K562 (cell line): ENCODE results near the gene BSPRY. TPM values are rescaled to one million over a fixed set of nuclear protein-coding genes. Genes with fewer than 3 reads are reported as not detected.
A peak's percentile ranks its signal among the peaks of the same experiment; 100 is the strongest.

Experiments
- FOXP1 ChIP-seq: sonication (generic); formaldehyde crosslinking; IDR thresholded peaks from 2 replicates; pipeline ENCODE4 v1.8.0; 2022; ENCODE audit warnings: mild to moderate bottlenecking, missing genetic modification reagents
- KAT7 ChIP-seq: sonication (generic); formaldehyde crosslinking; IDR thresholded peaks from 2 replicates; pipeline ENCODE4 v1.8.0; 2022; ENCODE audit warnings: missing genetic modification reagents, mild to moderate bottlenecking, borderline replicate concordance
- MEF2D ChIP-seq: conservative IDR thresholded peaks from 2 replicates; pipeline ENCODE4 v1.6.1; 2016; ENCODE audit warnings: low read depth, missing genetic modification characterization, missing compliant biosample characterization
- MYC ChIP-seq, 2 experiments: fragments of 250-450 bp in 1 of 2; sonication (Bioruptor Pico) in 1 of 2; IDR thresholded peaks; 2 replicates each; pipeline versions ENCODE4 v1.5.1 to v1.6.1; 2012 to 2021; ENCODE audit warnings: low read depth in 2 of 2, borderline replicate concordance in 1 of 2, improper control_type of control experiment in 1 of 2, low read length in 1 of 2, mild to moderate bottlenecking in 1 of 2, moderate library complexity in 1 of 2
- PHB2 ChIP-seq: fragments of 450-650 bp; IDR thresholded peaks from 2 replicates; pipeline ENCODE4 v1.6.1; 2017; ENCODE audit warnings: low read depth
- SMARCC2 ChIP-seq: fragments of 450-650 bp; IDR thresholded peaks from 2 replicates; pipeline ENCODE4 v1.6.1; 2017; ENCODE audit warnings: antibody characterized with exemption, moderate library complexity, mild to moderate bottlenecking, low read depth
- ZNF282 ChIP-seq: sonication (generic); formaldehyde crosslinking; IDR thresholded peaks from 2 replicates; pipeline ENCODE4 v1.8.1; 2023; ENCODE audit warnings: missing genetic modification reagents
- ZNF76 ChIP-seq: fragments of 250-450 bp; sonication (Bioruptor Pico); IDR thresholded peaks from 2 replicates; pipeline ENCODE4 v1.4.0; 2020; ENCODE audit warnings: mild to moderate bottlenecking, moderate library complexity, borderline replicate concordance
- polyA plus RNA-seq, 8 experiments: library from polyadenylated mRNA; depleted of rRNA in 4 of 8; stranded (reverse) in 5 of 8; unstranded in 3 of 8; fragments of >200 nt; fragmentation: Nextera tagmentation in 2 of 8; fragmentation: Illumina TruSeq in 1 of 8; extraction: Ambion mirVana in 2 of 8; extraction: Trizol in 1 of 8; gene quantifications; 2 replicates each; pipeline versions ENCODE4 v1.2.1 to v1.2.3, GENCODE V29; 2011 to 2014; ENCODE audit warnings: inconsistent platforms in 1 of 8, missing spikeins in 1 of 8
- total RNA-seq, 7 experiments: library from RNA; depleted of rRNA in 6 of 7; stranded (reverse); fragments of >200 nt in 6 of 7; fragmentation: Illumina TruSeq in 2 of 7; extraction: Trizol in 2 of 7; gene quantifications; 2 replicates each; pipeline versions ENCODE4 v1.2.1 to v1.2.3, GENCODE V29; 2011 to 2021; ENCODE audit warnings: low replicate concordance in 1 of 7
- TF ChIP-seq, protein P1 (sequence below): fragments of 450-650 bp; IDR thresholded peaks from 2 replicates; pipeline ENCODE4 v1.6.1; 2016; ENCODE audit warnings: mild to moderate bottlenecking
- TF ChIP-seq, protein P2 (sequence below): fragments of 450-650 bp; IDR thresholded peaks from 2 replicates; pipeline ENCODE4 v1.6.1; 2016; ENCODE audit warnings: mild to moderate bottlenecking, moderate library complexity
- TF ChIP-seq, protein P3 (sequence below): sonication (generic); formaldehyde crosslinking; IDR thresholded peaks from 2 replicates; pipeline ENCODE4 v1.8.0; 2023; ENCODE audit warnings: mild to moderate bottlenecking, missing genetic modification reagents

The BSPRY gene
- total and polyA plus RNA-seq, 9 of the 15 experiments (the other 6 are each of a cell fraction or from before 2014, with no cell fraction given) = 0.07 to 0.67 (median 0.18) TPM

DNA sequence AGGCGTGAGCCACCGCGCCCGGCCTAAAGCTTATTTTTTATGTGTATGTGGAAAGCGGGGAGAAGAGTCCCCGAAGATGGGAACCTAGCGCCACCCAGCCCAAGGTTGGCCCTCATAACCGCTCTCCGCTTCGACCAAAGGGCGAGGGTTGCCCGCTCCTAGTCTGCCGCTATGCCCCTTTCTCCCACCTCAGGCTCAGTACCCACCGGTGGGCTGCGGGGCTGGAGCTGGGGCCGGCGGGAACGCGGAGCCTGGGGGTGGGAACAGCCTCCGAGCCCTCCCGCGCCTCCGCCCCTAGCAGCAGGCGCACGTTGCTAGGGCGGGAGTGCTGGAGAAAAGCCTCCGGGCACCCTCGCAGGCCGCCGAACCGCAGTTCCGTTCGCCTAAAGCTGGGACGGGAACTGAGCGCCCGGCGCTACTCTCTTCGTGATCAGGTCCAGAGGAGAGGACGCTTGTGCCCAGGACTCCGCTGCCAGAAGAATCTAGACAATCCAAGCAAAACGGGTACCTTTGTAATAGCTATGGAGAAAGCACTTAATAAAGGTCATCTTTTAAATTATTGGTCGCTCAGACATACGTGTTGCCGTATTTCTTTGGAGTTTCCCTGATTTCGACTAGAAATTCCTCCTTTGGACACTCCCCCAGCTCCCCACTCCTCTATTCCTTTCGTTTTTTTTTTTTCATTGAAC lies 9.2 kb upstream of the BSPRY start, which contains the start of gene WDR31 (continued):
- TF ChIP-seq KAT7 (CRISPR knock-in tag) = peak; percentile 80; the same call in 1 of the 2 replicates
- peak; percentile 87 for TF ChIP-seq MYC (IDR thresholded peaks at IDR 0.05; ENCODE audit: low read depth, low read length)
- TF ChIP-seq MYC (CRISPR knock-in tag; IDR thresholded peaks at IDR 0.05; ENCODE audit: borderline replicate concordance, low read depth) = no peak; the same call in 1 of the 2 replicates
- no peak for TF ChIP-seq MEF2D (tag)
- TF ChIP-seq, protein P1, sequence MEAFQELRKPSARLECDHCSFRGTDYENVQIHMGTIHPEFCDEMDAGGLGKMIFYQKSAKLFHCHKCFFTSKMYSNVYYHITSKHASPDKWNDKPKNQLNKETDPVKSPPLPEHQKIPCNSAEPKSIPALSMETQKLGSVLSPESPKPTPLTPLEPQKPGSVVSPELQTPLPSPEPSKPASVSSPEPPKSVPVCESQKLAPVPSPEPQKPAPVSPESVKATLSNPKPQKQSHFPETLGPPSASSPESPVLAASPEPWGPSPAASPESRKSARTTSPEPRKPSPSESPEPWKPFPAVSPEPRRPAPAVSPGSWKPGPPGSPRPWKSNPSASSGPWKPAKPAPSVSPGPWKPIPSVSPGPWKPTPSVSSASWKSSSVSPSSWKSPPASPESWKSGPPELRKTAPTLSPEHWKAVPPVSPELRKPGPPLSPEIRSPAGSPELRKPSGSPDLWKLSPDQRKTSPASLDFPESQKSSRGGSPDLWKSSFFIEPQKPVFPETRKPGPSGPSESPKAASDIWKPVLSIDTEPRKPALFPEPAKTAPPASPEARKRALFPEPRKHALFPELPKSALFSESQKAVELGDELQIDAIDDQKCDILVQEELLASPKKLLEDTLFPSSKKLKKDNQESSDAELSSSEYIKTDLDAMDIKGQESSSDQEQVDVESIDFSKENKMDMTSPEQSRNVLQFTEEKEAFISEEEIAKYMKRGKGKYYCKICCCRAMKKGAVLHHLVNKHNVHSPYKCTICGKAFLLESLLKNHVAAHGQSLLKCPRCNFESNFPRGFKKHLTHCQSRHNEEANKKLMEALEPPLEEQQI = no peak; the same call in 1 of the 2 replicates
- peak; percentile 21; the same call in 1 of the 2 replicates for TF ChIP-seq SMARCC2
- no peak for TF ChIP-seq ZNF282
- no peak for TF ChIP-seq PHB2
- TF ChIP-seq FOXP1 (CRISPR knock-in tag) = no peak
- TF ChIP-seq, protein P2, sequence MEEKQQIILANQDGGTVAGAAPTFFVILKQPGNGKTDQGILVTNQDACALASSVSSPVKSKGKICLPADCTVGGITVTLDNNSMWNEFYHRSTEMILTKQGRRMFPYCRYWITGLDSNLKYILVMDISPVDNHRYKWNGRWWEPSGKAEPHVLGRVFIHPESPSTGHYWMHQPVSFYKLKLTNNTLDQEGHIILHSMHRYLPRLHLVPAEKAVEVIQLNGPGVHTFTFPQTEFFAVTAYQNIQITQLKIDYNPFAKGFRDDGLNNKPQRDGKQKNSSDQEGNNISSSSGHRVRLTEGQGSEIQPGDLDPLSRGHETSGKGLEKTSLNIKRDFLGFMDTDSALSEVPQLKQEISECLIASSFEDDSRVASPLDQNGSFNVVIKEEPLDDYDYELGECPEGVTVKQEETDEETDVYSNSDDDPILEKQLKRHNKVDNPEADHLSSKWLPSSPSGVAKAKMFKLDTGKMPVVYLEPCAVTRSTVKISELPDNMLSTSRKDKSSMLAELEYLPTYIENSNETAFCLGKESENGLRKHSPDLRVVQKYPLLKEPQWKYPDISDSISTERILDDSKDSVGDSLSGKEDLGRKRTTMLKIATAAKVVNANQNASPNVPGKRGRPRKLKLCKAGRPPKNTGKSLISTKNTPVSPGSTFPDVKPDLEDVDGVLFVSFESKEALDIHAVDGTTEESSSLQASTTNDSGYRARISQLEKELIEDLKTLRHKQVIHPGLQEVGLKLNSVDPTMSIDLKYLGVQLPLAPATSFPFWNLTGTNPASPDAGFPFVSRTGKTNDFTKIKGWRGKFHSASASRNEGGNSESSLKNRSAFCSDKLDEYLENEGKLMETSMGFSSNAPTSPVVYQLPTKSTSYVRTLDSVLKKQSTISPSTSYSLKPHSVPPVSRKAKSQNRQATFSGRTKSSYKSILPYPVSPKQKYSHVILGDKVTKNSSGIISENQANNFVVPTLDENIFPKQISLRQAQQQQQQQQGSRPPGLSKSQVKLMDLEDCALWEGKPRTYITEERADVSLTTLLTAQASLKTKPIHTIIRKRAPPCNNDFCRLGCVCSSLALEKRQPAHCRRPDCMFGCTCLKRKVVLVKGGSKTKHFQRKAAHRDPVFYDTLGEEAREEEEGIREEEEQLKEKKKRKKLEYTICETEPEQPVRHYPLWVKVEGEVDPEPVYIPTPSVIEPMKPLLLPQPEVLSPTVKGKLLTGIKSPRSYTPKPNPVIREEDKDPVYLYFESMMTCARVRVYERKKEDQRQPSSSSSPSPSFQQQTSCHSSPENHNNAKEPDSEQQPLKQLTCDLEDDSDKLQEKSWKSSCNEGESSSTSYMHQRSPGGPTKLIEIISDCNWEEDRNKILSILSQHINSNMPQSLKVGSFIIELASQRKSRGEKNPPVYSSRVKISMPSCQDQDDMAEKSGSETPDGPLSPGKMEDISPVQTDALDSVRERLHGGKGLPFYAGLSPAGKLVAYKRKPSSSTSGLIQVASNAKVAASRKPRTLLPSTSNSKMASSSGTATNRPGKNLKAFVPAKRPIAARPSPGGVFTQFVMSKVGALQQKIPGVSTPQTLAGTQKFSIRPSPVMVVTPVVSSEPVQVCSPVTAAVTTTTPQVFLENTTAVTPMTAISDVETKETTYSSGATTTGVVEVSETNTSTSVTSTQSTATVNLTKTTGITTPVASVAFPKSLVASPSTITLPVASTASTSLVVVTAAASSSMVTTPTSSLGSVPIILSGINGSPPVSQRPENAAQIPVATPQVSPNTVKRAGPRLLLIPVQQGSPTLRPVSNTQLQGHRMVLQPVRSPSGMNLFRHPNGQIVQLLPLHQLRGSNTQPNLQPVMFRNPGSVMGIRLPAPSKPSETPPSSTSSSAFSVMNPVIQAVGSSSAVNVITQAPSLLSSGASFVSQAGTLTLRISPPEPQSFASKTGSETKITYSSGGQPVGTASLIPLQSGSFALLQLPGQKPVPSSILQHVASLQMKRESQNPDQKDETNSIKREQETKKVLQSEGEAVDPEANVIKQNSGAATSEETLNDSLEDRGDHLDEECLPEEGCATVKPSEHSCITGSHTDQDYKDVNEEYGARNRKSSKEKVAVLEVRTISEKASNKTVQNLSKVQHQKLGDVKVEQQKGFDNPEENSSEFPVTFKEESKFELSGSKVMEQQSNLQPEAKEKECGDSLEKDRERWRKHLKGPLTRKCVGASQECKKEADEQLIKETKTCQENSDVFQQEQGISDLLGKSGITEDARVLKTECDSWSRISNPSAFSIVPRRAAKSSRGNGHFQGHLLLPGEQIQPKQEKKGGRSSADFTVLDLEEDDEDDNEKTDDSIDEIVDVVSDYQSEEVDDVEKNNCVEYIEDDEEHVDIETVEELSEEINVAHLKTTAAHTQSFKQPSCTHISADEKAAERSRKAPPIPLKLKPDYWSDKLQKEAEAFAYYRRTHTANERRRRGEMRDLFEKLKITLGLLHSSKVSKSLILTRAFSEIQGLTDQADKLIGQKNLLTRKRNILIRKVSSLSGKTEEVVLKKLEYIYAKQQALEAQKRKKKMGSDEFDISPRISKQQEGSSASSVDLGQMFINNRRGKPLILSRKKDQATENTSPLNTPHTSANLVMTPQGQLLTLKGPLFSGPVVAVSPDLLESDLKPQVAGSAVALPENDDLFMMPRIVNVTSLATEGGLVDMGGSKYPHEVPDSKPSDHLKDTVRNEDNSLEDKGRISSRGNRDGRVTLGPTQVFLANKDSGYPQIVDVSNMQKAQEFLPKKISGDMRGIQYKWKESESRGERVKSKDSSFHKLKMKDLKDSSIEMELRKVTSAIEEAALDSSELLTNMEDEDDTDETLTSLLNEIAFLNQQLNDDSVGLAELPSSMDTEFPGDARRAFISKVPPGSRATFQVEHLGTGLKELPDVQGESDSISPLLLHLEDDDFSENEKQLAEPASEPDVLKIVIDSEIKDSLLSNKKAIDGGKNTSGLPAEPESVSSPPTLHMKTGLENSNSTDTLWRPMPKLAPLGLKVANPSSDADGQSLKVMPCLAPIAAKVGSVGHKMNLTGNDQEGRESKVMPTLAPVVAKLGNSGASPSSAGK = peak; percentile 64
- TF ChIP-seq, protein P3, sequence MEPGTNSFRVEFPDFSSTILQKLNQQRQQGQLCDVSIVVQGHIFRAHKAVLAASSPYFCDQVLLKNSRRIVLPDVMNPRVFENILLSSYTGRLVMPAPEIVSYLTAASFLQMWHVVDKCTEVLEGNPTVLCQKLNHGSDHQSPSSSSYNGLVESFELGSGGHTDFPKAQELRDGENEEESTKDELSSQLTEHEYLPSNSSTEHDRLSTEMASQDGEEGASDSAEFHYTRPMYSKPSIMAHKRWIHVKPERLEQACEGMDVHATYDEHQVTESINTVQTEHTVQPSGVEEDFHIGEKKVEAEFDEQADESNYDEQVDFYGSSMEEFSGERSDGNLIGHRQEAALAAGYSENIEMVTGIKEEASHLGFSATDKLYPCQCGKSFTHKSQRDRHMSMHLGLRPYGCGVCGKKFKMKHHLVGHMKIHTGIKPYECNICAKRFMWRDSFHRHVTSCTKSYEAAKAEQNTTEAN (CRISPR knock-in tag) = no peak
- TF ChIP-seq ZNF76 (CRISPR knock-in tag) = no peak
